Lung (tissue), 5 donors: ENCODE data around the gene CADM3. TPM values are rescaled to one million over a fixed set of nuclear protein-coding genes. Genes with fewer than 3 reads are reported as not detected.

Source experiments
- polyA plus RNA-seq, 2 donors: library from polyadenylated mRNA; stranded (reverse); fragments of 200-250 nt; gene quantifications; one replicate each; pipeline ENCODE4 v1.2.1, GENCODE V29; 2013
- small RNA-seq: library from RNA; depleted of rRNA; stranded (forward); fragments of <200 nt; gene quantifications from one replicate; pipeline ENCODE3, GENCODE V24; 2014; ENCODE audit warnings: low replicate concordance
- total RNA-seq, 2 donors: library from RNA; depleted of rRNA in 1 of 2; stranded (reverse); fragments of >200 nt in 1 of 2; gene quantifications; one replicate each; pipeline ENCODE4 v1.2.1, GENCODE V29; 2014 to 2021
- donor health status: Bipolar disorder and iron deficiency.
- donor health status: healthy.
- donor health status: DM: yes; HTN: yes; CAD: no.

Gene CADM3
- total and polyA plus RNA-seq, 4 donors = 0.89 to 3.7 (median 2.5) TPM

Small RNA genes within 50 kb of the gene (small RNA-seq; reads per million reads assigned to genes)
- not detected for gene RNA5SP60

Other genes starting within 250 kb of the CADM3 start
- 1 to 10 TPM in 1 of 2 donors, under 1 TPM in 1; 0.95 to 2.4 TPM for gene PYHIN1, start 240.1 kb upstream of the CADM3 start, total RNA-seq
- under 1 TPM; 0.43 to 0.94 TPM for gene PYHIN1, start 240.1 kb upstream of the CADM3 start, polyA plus RNA-seq
- gene IFI16, start 161.7 kb upstream of the CADM3 start, total RNA-seq = 10 to 100 TPM; 60.7 to 86.3 TPM
- gene IFI16, start 161.7 kb upstream of the CADM3 start, polyA plus RNA-seq = 100 to 1,000 TPM in 1 of 2 donors, 10 to 100 TPM in 1; 76.4 to 124 TPM
- 1 to 10 TPM in 1 of 2 donors, under 1 TPM in 1; 0.97 to 1.8 TPM for gene AIM2, start 94.8 kb upstream of the CADM3 start, total RNA-seq
- 1 to 10 TPM in 1 of 2 donors, under 1 TPM in 1; 0.47 to 2.9 TPM for gene AIM2, start 94.8 kb upstream of the CADM3 start, polyA plus RNA-seq
- gene ACKR1, start 33.3 kb downstream of the CADM3 start, total RNA-seq = 10 to 100 TPM; 12.1 to 40.9 TPM
- gene ACKR1, start 33.3 kb downstream of the CADM3 start, polyA plus RNA-seq = 100 to 1,000 TPM in 1 of 2 donors, 10 to 100 TPM in 1; 65.2 to 119 TPM
- gene FCER1A, start 130.7 kb downstream of the CADM3 start, total RNA-seq = under 1 TPM in 1 of 2 donors, not detected in 1; 0.92 TPM
- 1 to 10 TPM in 1 of 2 donors, under 1 TPM in 1; 0.05 to 6.3 TPM for gene FCER1A, start 130.7 kb downstream of the CADM3 start, polyA plus RNA-seq